Smooth muscle cell (in vitro differentiated cells): ENCODE results near the gene PRKAR1A. TPM values are rescaled to one million over a fixed set of nuclear protein-coding genes. Genes with fewer than 3 reads are reported as not detected.

Experiments
- DNase-seq: peaks from one replicate; lab custom pipeline; 2025; ENCODE audit not compliant: unreplicated experiment; lab: John Stamatoyannopoulos, UW
- H2AFZ ChIP-seq: fragments of 200-600 bp; sonication (generic); 2 replicates; pipeline ENCODE4 v1.6.0; 2016; ENCODE audit warnings: antibody characterized with exemption, low read depth, mild to moderate bottlenecking
- H3F3A ChIP-seq: fragments of 200-600 bp; sonication (generic); 2 replicates; pipeline ENCODE4 v1.6.0; 2017; ENCODE audit warnings: antibody characterized with exemption, low read depth
- H3K27ac ChIP-seq: fragments of 200-600 bp; sonication (generic); 2 replicates; pipeline ENCODE4 v1.5.1; 2016; ENCODE audit warnings: low read depth, mild to moderate bottlenecking
- H3K27me3 ChIP-seq: fragments of 200-600 bp; sonication (generic); 2 replicates; pipeline ENCODE4 v1.6.1; 2016; ENCODE audit warnings: low read depth, mild to moderate bottlenecking
- H3K36me3 ChIP-seq: fragments of 200-600 bp; sonication (generic); 2 replicates; pipeline ENCODE4 v1.5.1; 2016; ENCODE audit warnings: low read depth
- H3K4me1 ChIP-seq: fragments of 200-600 bp; sonication (generic); 2 replicates; pipeline ENCODE4 v1.5.1; 2016; ENCODE audit warnings: low read depth
- H3K4me2 ChIP-seq: fragments of 200-600 bp; sonication (generic); 2 replicates; pipeline ENCODE4 v1.6.0; 2016; ENCODE audit warnings: mild to moderate bottlenecking
- H3K4me3 ChIP-seq: fragments of 200-600 bp; sonication (generic); 2 replicates; pipeline ENCODE4 v1.5.1; 2016; ENCODE audit warnings: mild to moderate bottlenecking
- H3K79me2 ChIP-seq: fragments of 200-600 bp; sonication (generic); 2 replicates; pipeline ENCODE4 v1.6.0; 2016; ENCODE audit warnings: low read depth, mild to moderate bottlenecking
- H3K9ac ChIP-seq: fragments of 200-600 bp; sonication (generic); 2 replicates; pipeline ENCODE4 v1.6.0; 2016; ENCODE audit warnings: low read depth
- H3K9me3 ChIP-seq: fragments of 200-600 bp; sonication (generic); replicated peaks from 2 replicates; pipeline ENCODE4 v1.5.1; 2016; ENCODE audit warnings: low read depth
- H4K20me1 ChIP-seq: fragments of 200-600 bp; sonication (generic); 2 replicates; pipeline ENCODE4 v1.6.0; 2016; ENCODE audit warnings: low read depth
- CTCF ChIP-seq: fragments of 200-600 bp; sonication (generic); IDR thresholded peaks from 2 replicates; pipeline ENCODE4 v1.5.1; 2017; ENCODE audit warnings: borderline replicate concordance, mild to moderate bottlenecking, antibody characterized with exemption; ENCODE audit not compliant: insufficient read depth, poor library complexity, severe bottlenecking
- WGBS: methylation state at CpG from one replicate; pipeline ENCODE4 v1.1.7; 2016; ENCODE audit warnings: low lambda C conversion rate; 5-methylcytosine and 5-hydroxymethylcytosine counted together
- polyA plus RNA-seq: library from polyadenylated mRNA; unstranded; fragments of >200 nt; fragmentation: Nextera tagmentation; extraction: Ambion mirVana; gene quantifications from 2 replicates; pipeline ENCODE4 v1.2.1, GENCODE V29; 2016
- total RNA-seq: library from RNA; depleted of rRNA; stranded (reverse); fragments of >200 nt; gene quantifications from 2 replicates; pipeline ENCODE4 v1.2.3, GENCODE V29; 2014

The PRKAR1A gene
- 340 and 393 TPM in 2 replicates for total RNA-seq
- 274 and 302 TPM in 2 replicates for polyA plus RNA-seq

- peak; percentile 96 for DNase-seq
- peak within 1 kb of the TSS; percentile 68 for H3K4me3 ChIP-seq
- peaks cover 50% of the 10 kb centered on the region for H3K79me2 ChIP-seq
- H3K4me1 ChIP-seq: peaks cover 24% of the 10 kb centered on the region
- H3K27me3 ChIP-seq: no peaks in the 10 kb centered on the region
- H3F3A ChIP-seq: peaks cover 26% of the 10 kb centered on the region
- H3K9ac ChIP-seq: peak within 1 kb of the TSS; percentile 99
- 1% methylated on average over 60 of the region's 81 CpGs for WGBS
- peak within 1 kb of the TSS; percentile 90 for H3K4me2 ChIP-seq
- H4K20me1 ChIP-seq: peaks cover 46% of the 10 kb centered on the region
- H3K36me3 ChIP-seq: peaks cover 10% of the 10 kb centered on the region
- no peak for TF ChIP-seq CTCF
- H2AFZ ChIP-seq: peak within 1 kb of the TSS; percentile 91
- peak within 1 kb of the TSS; percentile 99 for H3K27ac ChIP-seq
- no peaks in the 10 kb centered on the region for H3K9me3 ChIP-seq
These were observed at the start of gene PRKAR1A for GRCh38 chr17:68512247-68512959. Gene PRKAR1A, plus strand, starts transcription at chr17:68512430. Its CDS starts 2,970 bp downstream, at chr17:68515400.

GRCh38 chr17:68463211-68464019 lies 48.8 kb upstream of the PRKAR1A start:
- TF ChIP-seq CTCF: no peak
- Histone ChIP-seq H2AFZ (no peak overlapping the region), H3F3A (no peaks in the 10 kb centered on the region), H3K4me1 (peaks cover 3% of the 10 kb centered on the region), H3K79me2 (no peaks in the 10 kb centered on the region), H3K9me3 (no peaks in the 10 kb centered on the region), H3K27me3 (no peaks in the 10 kb centered on the region), H3K27ac (no peak overlapping the region), H3K9ac (no peak overlapping the region), H4K20me1 (no peaks in the 10 kb centered on the region), H3K4me2 (no peak overlapping the region), H3K4me3 (no peak overlapping the region), H3K36me3 (no peaks in the 10 kb centered on the region)
- no peak for DNase-seq
- 66% methylated on average over 6 of the region's 6 CpGs for WGBS

GRCh38 chr17:68468334-68468733 lies 43.9 kb upstream of the PRKAR1A start:
- 48% methylated on average over 5 of the region's 5 CpGs for WGBS
- Histone ChIP-seq H3K36me3 (no peaks in the 10 kb centered on the region), H3K27ac (peak overlapping the region; percentile 52), H3K4me3 (no peak overlapping the region), H3F3A (no peaks in the 10 kb centered on the region), H3K4me1 (peaks cover 7% of the 10 kb centered on the region), H3K4me2 (peak overlapping the region; percentile 50), H3K9me3 (no peaks in the 10 kb centered on the region), H3K9ac (no peak overlapping the region), H4K20me1 (no peaks in the 10 kb centered on the region), H3K27me3 (no peaks in the 10 kb centered on the region), H3K79me2 (no peaks in the 10 kb centered on the region), H2AFZ (peak overlapping the region; percentile 24)
- no peak for TF ChIP-seq CTCF
- DNase-seq: no peak
